T-helper 17 cell (primary cell): ENCODE results near the gene ATP9A. TPM values are rescaled to one million over a fixed set of nuclear protein-coding genes. Genes with fewer than 3 reads are reported as not detected.
A peak's percentile ranks its signal among the peaks of the same experiment; 100 is the strongest.
"Not testable (repeated sequence)": the region's sequence is repeated elsewhere in the genome, so short reads cannot be mapped to it uniquely, and the experiment has no call there.

ENCODE experiments used
- ATAC-seq: fragments of 150-1000 bp; cut with Tn5 transposase; 2 replicates; pipeline ENCODE4 v1.10.0; 2021; ENCODE audit warnings: mild to moderate bottlenecking, moderate library complexity
- DNase-seq, 3 donors: peaks; one replicate each; pipeline versions ENCODE4 v3.0.0 to v3.0.0-alpha.2; 2020 to 2021
- H3K9me3 ChIP-seq: one replicate; pipeline ENCODE4 v1.7.0; 2013; ENCODE audit warnings: low read length, mild to moderate bottlenecking; ENCODE audit not compliant: control insufficient read depth, poor library complexity, severe bottlenecking
- H3K27ac Mint-ChIP-seq: one replicate; pipeline ENCODE4 v1.8.0; 2022; ENCODE audit warnings: mild to moderate bottlenecking, moderate library complexity, mixed read lengths
- H3K27me3 Mint-ChIP-seq: one replicate; pipeline ENCODE4 v1.8.0; 2022; ENCODE audit warnings: mixed read lengths
- H3K36me3 Mint-ChIP-seq: one replicate; pipeline ENCODE4 v1.8.0; 2022; ENCODE audit warnings: low read depth, mixed read lengths
- H3K4me1 Mint-ChIP-seq: one replicate; pipeline ENCODE4 v1.8.0; 2022; ENCODE audit warnings: mild to moderate bottlenecking, mixed read lengths
- H3K4me3 Mint-ChIP-seq: one replicate; pipeline ENCODE4 v1.8.0; 2022; ENCODE audit warnings: mild to moderate bottlenecking, moderate library complexity, mixed read lengths
- total RNA-seq, 4 donors: library from RNA in 2 of 4; stranded (reverse) in 2 of 4; gene quantifications; one replicate each; pipeline ENCODE4 v1.2.3 and lab custom pipeline; 2022 to 2026

The ATP9A gene
- total RNA-seq, 2 donors from 2014 or later = 0.15 to 4.2 TPM

GRCh38 chr20:51569815-51570738 is 198.1 kb downstream of the ATP9A start:
- no peak for ATAC-seq
- Mint-ChIP-seq H3K27ac (no peak overlapping the region), H3K36me3 (peaks cover 2% of the 10 kb centered on the region), H3K4me3 (no peak overlapping the region), H3K4me1 (no peaks in the 10 kb centered on the region), H3K27me3 (no peaks in the 10 kb centered on the region)
- no peaks in the 10 kb centered on the region for H3K9me3 ChIP-seq
- DNase-seq = no peak

GRCh38 chr20:51568533-51568932 is 199.7 kb downstream of the ATP9A start:
- not testable (repeated sequence) for H3K4me3 Mint-ChIP-seq, H3K4me1 Mint-ChIP-seq, DNase-seq

GRCh38 chr20:51567622-51568021 is 200.6 kb downstream of the ATP9A start:
- H3K4me3 Mint-ChIP-seq = no peak overlapping the region
- DNase-seq (no peak), ATAC-seq (no peak)
- H3K27me3 Mint-ChIP-seq = peaks cover 11% of the 10 kb centered on the region
- no peaks in the 10 kb centered on the region for H3K9me3 ChIP-seq
- no peak overlapping the region for H3K27ac Mint-ChIP-seq
- H3K36me3 Mint-ChIP-seq = peaks cover 2% of the 10 kb centered on the region
- H3K4me1 Mint-ChIP-seq = peaks cover 3% of the 10 kb centered on the region

More at GRCh38 chr20:51568533-51568932, 199.7 kb downstream of the ATP9A start:
- not testable (repeated sequence) for H3K27ac Mint-ChIP-seq, H3K27me3 Mint-ChIP-seq, H3K36me3 Mint-ChIP-seq, H3K9me3 ChIP-seq, ATAC-seq

- H3K27me3 Mint-ChIP-seq = peaks cover 14% of the 10 kb centered on the region
- peaks cover 2% of the 10 kb centered on the region for H3K36me3 Mint-ChIP-seq
- H3K4me1 Mint-ChIP-seq = peaks cover 5% of the 10 kb centered on the region
Observed at GRCh38 chr20:51566594-51566993, 201.6 kb downstream of the ATP9A start.

GRCh38 chr20:51565298-51566144 is 202.7 kb downstream of the ATP9A start:
- ATAC-seq (no peak), DNase-seq (no peak)
- H3K27me3 Mint-ChIP-seq = peaks cover 25% of the 10 kb centered on the region
- no peak overlapping the region for H3K4me3 Mint-ChIP-seq
- H3K36me3 Mint-ChIP-seq = peaks cover 2% of the 10 kb centered on the region
- no peak overlapping the region for H3K27ac Mint-ChIP-seq
- peaks cover 12% of the 10 kb centered on the region for H3K4me1 Mint-ChIP-seq
- H3K9me3 ChIP-seq = no peaks in the 10 kb centered on the region

More at GRCh38 chr20:51566594-51566993, 201.6 kb downstream of the ATP9A start:
- Mint-ChIP-seq H3K4me3 (no peak overlapping the region), H3K27ac (no peak overlapping the region)
- DNase-seq (no peak), ATAC-seq (no peak)
- H3K9me3 ChIP-seq = no peaks in the 10 kb centered on the region

GRCh38 chr20:51563486-51564332 is 204.5 kb downstream of the ATP9A start:
- Mint-ChIP-seq H3K27ac (no peak overlapping the region), H3K4me1 (peaks cover 12% of the 10 kb centered on the region), H3K4me3 (peak overlapping the region; percentile 88), H3K27me3 (peaks cover 40% of the 10 kb centered on the region), H3K36me3 (peaks cover 2% of the 10 kb centered on the region)
- H3K9me3 ChIP-seq = no peaks in the 10 kb centered on the region
- DNase-seq (no peak), ATAC-seq (peak; percentile 41)

- Mint-ChIP-seq H3K27ac (no peak overlapping the region), H3K36me3 (peaks cover 2% of the 10 kb centered on the region), H3K4me1 (peaks cover 12% of the 10 kb centered on the region), H3K27me3 (peaks cover 40% of the 10 kb centered on the region), H3K4me3 (peak overlapping the region; percentile 88)
- DNase-seq (no peak), ATAC-seq (no peak)
- H3K9me3 ChIP-seq = no peaks in the 10 kb centered on the region
Observed at GRCh38 chr20:51563174-51563485, 205.1 kb downstream of the ATP9A start.

- Mint-ChIP-seq H3K4me3 (peak overlapping the region; percentile 88), H3K4me1 (peaks cover 12% of the 10 kb centered on the region), H3K36me3 (no peaks in the 10 kb centered on the region), H3K27me3 (peaks cover 43% of the 10 kb centered on the region), H3K27ac (no peak overlapping the region)
- peak; percentile 56 for ATAC-seq
- no peaks in the 10 kb centered on the region for H3K9me3 ChIP-seq
- DNase-seq = no peak
Observed at GRCh38 chr20:51562332-51563173, 205.6 kb downstream of the ATP9A start.

GRCh38 chr20:51562027-51562331 is 206.2 kb downstream of the ATP9A start:
- H3K4me1 Mint-ChIP-seq = peaks cover 15% of the 10 kb centered on the region
- H3K9me3 ChIP-seq = no peaks in the 10 kb centered on the region
- H3K27ac Mint-ChIP-seq = no peak overlapping the region
- ATAC-seq (no peak), DNase-seq (no peak)
- H3K4me3 Mint-ChIP-seq = peak overlapping the region; percentile 88
- H3K36me3 Mint-ChIP-seq = no peaks in the 10 kb centered on the region
- peaks cover 49% of the 10 kb centered on the region for H3K27me3 Mint-ChIP-seq

GRCh38 chr20:51560550-51561307 is 207.5 kb downstream of the ATP9A start:
- no peak for ATAC-seq
- Mint-ChIP-seq H3K4me1 (peaks cover 15% of the 10 kb centered on the region), H3K36me3 (no peaks in the 10 kb centered on the region), H3K4me3 (peak overlapping the region; percentile 88), H3K27ac (no peak overlapping the region), H3K27me3 (peaks cover 61% of the 10 kb centered on the region)
- no peak for DNase-seq
- H3K9me3 ChIP-seq = no peaks in the 10 kb centered on the region

- peaks cover 15% of the 10 kb centered on the region for H3K4me1 Mint-ChIP-seq
- peaks cover 3% of the 10 kb centered on the region for H3K36me3 Mint-ChIP-seq
- ATAC-seq (no peak), DNase-seq (no peak)
- H3K9me3 ChIP-seq = no peaks in the 10 kb centered on the region
- H3K4me3 Mint-ChIP-seq = no peak overlapping the region
- peaks cover 66% of the 10 kb centered on the region for H3K27me3 Mint-ChIP-seq
- no peak overlapping the region for H3K27ac Mint-ChIP-seq
Observed at GRCh38 chr20:51560042-51560441, 208.1 kb downstream of the ATP9A start.
